ENCODE measurements around the gene BRD9. TPM values are rescaled to one million over a fixed set of nuclear protein-coding genes. Genes with fewer than 3 reads are reported as not detected.
A peak's percentile ranks its signal among the peaks of the same experiment; 100 is the strongest.

BRD9 gene
- total and polyA plus RNA-seq, 9 of the 15 experiments (the other 6 are each of a cell fraction or from before 2014, with no cell fraction given) = 2.4 to 68.7 (median 44.9) TPM

DNA sequence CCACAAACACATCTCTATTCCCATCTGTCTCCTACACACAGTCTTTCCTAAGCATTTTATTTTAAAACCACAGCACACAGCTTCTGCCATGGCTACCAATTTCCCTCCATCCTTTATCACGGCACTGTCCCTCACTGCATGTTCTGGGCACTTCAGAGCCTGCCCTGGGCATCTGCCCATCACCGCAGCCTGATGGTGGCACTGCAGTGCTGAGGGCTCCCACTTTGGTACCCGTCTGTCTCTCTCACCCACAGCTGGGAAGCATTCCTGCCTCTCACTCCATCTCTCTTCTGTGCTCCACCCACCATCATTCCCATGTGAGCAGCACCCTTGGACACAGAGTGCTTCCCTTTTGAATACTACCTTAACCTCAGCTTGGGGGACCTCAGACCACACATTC is 73.5 kb downstream of the BRD9 start:
- Histone ChIP-seq H3K27ac (ENCODE audit: extremely low read depth, low read depth, low read length) (no peak overlapping the region), H3K79me2 (ENCODE audit: control insufficient read depth, insufficient read depth, low read length) (no peaks in the 10 kb centered on the region), H3K4me1 (replicated peaks in 1 of 2; ENCODE audit: control insufficient read depth in 2 of 2, insufficient read depth in 2 of 2, low read length in 2 of 2) (no peaks in the 10 kb centered on the region), H3K9ac (ENCODE audit: insufficient read depth in 1 of 2, low read depth in 2 of 2, low read length in 2 of 2) (no peak overlapping the region), H3K9me3 (replicated peaks; ENCODE audit: control insufficient read depth, insufficient read depth, low read depth, low read length) (peaks cover 2% of the 10 kb centered on the region; the same call in 1 of the 2 replicates), H3K27me3 (ENCODE audit: control insufficient read depth in 2 of 2, insufficient read depth in 2 of 2, low read length in 2 of 2) (peaks cover 35 to 49% of the 10 kb centered on the region in 2 experiments), H3K36me3 (ENCODE audit: control insufficient read depth, insufficient read depth, low read length) (no peaks in the 10 kb centered on the region), H3K4me2 (ENCODE audit: insufficient read depth, low read length) (no peak overlapping the region), H4K20me1 (replicated peaks; ENCODE audit: control insufficient read depth, insufficient read depth, low read length) (no peaks in the 10 kb centered on the region; the same call in 1 of the 2 replicates), H2AFZ (ENCODE audit: low read depth, low read length) (no peak overlapping the region), H3K4me3 (no peak overlapping the region), H3K9me1 (ENCODE audit: control insufficient read depth, insufficient read depth, low read length) (no peaks in the 10 kb centered on the region)
- ChIA-PET POLR2A (interaction anchor here (0.6 kb wide), 1 partner anchor 153 kb away, joined by 3 read pairs; no protein-coding TSS in a partner anchor), CTCF (ENCODE audit: low intra/inter-chr PET ratio) (no interaction called here)
- no peak for FAIRE-seq
- no peak for ATAC-seq
- peak in 1 of 4 experiments; percentile 1 for DNase-seq (ENCODE audit: extremely low read depth in 1 of 4, low spot score in 3 of 4)
- in situ Hi-C loops (cut with MboI) = no loop called here
- 0% methylated on average over 3 of the region's 3 CpGs for WGBS (ENCODE audit: insufficient coverage, low coverage, missing lambda C conversion rate)
- no TSS peak for BruUV-seq (replicated peaks)
- intact Hi-C loops (cut with micrococcal nuclease) = no loop called here
- no peak for TF ChIP-seq DDX20 (tag; IDR thresholded peaks at IDR 0.05; ENCODE audit: low read depth)
- TF ChIP-seq TCFL5 (CRISPR knock-in tag; conservative IDR thresholded peaks at IDR 0.05) = no peak
- TF ChIP-seq GABPA (tag; conservative IDR thresholded peaks at IDR 0.05; ENCODE audit: low read depth) = no peak
- TF ChIP-seq, protein P1, sequence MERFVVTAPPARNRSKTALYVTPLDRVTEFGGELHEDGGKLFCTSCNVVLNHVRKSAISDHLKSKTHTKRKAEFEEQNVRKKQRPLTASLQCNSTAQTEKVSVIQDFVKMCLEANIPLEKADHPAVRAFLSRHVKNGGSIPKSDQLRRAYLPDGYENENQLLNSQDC (CRISPR knock-in tag; IDR thresholded peaks at IDR 0.05) = no peak
- TF ChIP-seq PHF20 (IDR thresholded peaks at IDR 0.05; ENCODE audit: partially characterized antibody) = no peak
- TF ChIP-seq CBFA2T3 (IDR thresholded peaks at IDR 0.05) = no peak
- TF ChIP-seq SIN3A (IDR thresholded peaks at IDR 0.05; ENCODE audit: borderline replicate concordance in 2 of 2, control insufficient read depth in 1 of 2, low read depth in 2 of 2, low read length in 2 of 2) = no peak
- TF ChIP-seq, protein P2, sequence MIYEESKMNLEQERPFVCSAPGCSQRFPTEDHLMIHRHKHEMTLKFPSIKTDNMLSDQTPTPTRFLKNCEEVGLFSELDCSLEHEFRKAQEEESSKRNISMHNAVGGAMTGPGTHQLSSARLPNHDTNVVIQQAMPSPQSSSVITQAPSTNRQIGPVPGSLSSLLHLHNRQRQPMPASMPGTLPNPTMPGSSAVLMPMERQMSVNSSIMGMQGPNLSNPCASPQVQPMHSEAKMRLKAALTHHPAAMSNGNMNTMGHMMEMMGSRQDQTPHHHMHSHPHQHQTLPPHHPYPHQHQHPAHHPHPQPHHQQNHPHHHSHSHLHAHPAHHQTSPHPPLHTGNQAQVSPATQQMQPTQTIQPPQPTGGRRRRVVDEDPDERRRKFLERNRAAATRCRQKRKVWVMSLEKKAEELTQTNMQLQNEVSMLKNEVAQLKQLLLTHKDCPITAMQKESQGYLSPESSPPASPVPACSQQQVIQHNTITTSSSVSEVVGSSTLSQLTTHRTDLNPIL (CRISPR knock-in tag; IDR thresholded peaks at IDR 0.05) = no peak
- TF ChIP-seq GATAD2A (IDR thresholded peaks at IDR 0.05) = no peak
- TF ChIP-seq, protein P3, sequence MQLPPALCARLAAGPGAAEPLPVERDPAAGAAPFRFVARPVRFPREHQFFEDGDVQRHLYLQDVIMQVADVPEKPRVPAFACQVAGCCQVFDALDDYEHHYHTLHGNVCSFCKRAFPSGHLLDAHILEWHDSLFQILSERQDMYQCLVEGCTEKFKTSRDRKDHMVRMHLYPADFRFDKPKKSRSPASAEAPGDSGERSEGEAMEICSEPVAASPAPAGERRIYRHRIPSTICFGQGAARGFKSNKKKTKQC (CRISPR knock-in tag; IDR thresholded peaks at IDR 0.05) = no peak
- TF ChIP-seq ERF (CRISPR knock-in tag; IDR thresholded peaks at IDR 0.05) = no peak

Measured in K562 (cell line).